ENCODE measurements around the gene OR6B1. TPM values are rescaled to one million over a fixed set of nuclear protein-coding genes. Genes with fewer than 3 reads are reported as not detected.

OR6B1 gene
- total RNA-seq, 4 donors from 2014 or later: not detected

- Histone ChIP-seq H3K27ac (no peak overlapping the region), H3K36me3 (no peaks in the 10 kb centered on the region), H3K27me3 (no peaks in the 10 kb centered on the region), H3K4me1 (no peaks in the 10 kb centered on the region), H3K4me3 (no peak overlapping the region), H3K9me3 (no peaks in the 10 kb centered on the region)
- 50 to 55% methylated on average over 1 of the region's 1 CpG for WGBS, 2 donors (ENCODE audit: low coverage in 1 of 2)
- no peak for DNase-seq
- intact Hi-C loops (cut with DNase I; ENCODE audit: low total_unique reads): no loop called here
- in situ Hi-C loops (cut with MboI; ENCODE audit: low pct_ligation_motif_present in 1 of 4, low pct_unique_long_range_greater_than_20kb in 1 of 4, low sequenced_read_pairs in 3 of 4): no loop called here
- TF ChIP-seq EP300 (IDR thresholded peaks at IDR 0.05; ENCODE audit: low read depth): no peak
- TF ChIP-seq POLR2A (IDR thresholded peaks at IDR 0.05): no peak
- no peak for TF ChIP-seq POLR2AphosphoS5 (IDR thresholded peaks at IDR 0.05)
- no peak for TF ChIP-seq CTCF (IDR thresholded peaks at IDR 0.05)
These were observed 33.0 kb downstream of the OR6B1 start for GRCh38 chr7:144032985-144033709.

- Histone ChIP-seq H3K36me3 (no peaks in the 10 kb centered on the region), H3K4me3 (no peak overlapping the region), H3K9me3 (no peaks in the 10 kb centered on the region), H3K27me3 (no peaks in the 10 kb centered on the region), H3K27ac (no peak overlapping the region), H3K4me1 (no peaks in the 10 kb centered on the region)
- in situ Hi-C loops (cut with MboI; ENCODE audit: low pct_ligation_motif_present in 1 of 4, low pct_unique_long_range_greater_than_20kb in 1 of 4, low sequenced_read_pairs in 3 of 4): no loop called here
- intact Hi-C loops (cut with DNase I; ENCODE audit: low total_unique reads): no loop called here
- TF ChIP-seq POLR2AphosphoS5 (IDR thresholded peaks at IDR 0.05): no peak
- TF ChIP-seq POLR2A (IDR thresholded peaks at IDR 0.05): no peak
- no peak for TF ChIP-seq EP300 (IDR thresholded peaks at IDR 0.05; ENCODE audit: low read depth)
- no peak for TF ChIP-seq CTCF (IDR thresholded peaks at IDR 0.05)
- DNase-seq: no peak
These were observed 35.3 kb downstream of the OR6B1 start for GRCh38 chr7:144035385-144035784.

- Histone ChIP-seq H3K9me3 (no peaks in the 10 kb centered on the region), H3K27me3 (no peaks in the 10 kb centered on the region), H3K4me1 (no peaks in the 10 kb centered on the region), H3K36me3 (no peaks in the 10 kb centered on the region), H3K27ac (no peak overlapping the region), H3K4me3 (no peak overlapping the region)
- 48 to 91% methylated on average over 1 of the region's 1 CpG for WGBS, 2 donors (ENCODE audit: low coverage in 1 of 2)
- TF ChIP-seq POLR2A (IDR thresholded peaks at IDR 0.05) (no peak), EP300 (IDR thresholded peaks at IDR 0.05; ENCODE audit: low read depth) (no peak)
- in situ Hi-C loops (cut with MboI; ENCODE audit: low pct_ligation_motif_present in 1 of 4, low pct_unique_long_range_greater_than_20kb in 1 of 4, low sequenced_read_pairs in 3 of 4): no loop called here
- no peak for DNase-seq
- intact Hi-C loops (cut with DNase I; ENCODE audit: low total_unique reads): no loop called here
These were observed 36.3 kb downstream of the OR6B1 start for GRCh38 chr7:144036302-144036885.

- Histone ChIP-seq H3K27ac (no peak overlapping the region), H3K4me1 (no peaks in the 10 kb centered on the region), H3K36me3 (no peaks in the 10 kb centered on the region), H3K4me3 (no peak overlapping the region), H3K27me3 (no peaks in the 10 kb centered on the region), H3K9me3 (no peaks in the 10 kb centered on the region)
- DNase-seq: no peak
- intact Hi-C loops (cut with DNase I; ENCODE audit: low total_unique reads): no loop called here
- in situ Hi-C loops (cut with MboI; ENCODE audit: low pct_ligation_motif_present in 1 of 4, low pct_unique_long_range_greater_than_20kb in 1 of 4, low sequenced_read_pairs in 3 of 4): no loop called here
- WGBS, 2 donors (ENCODE audit: low coverage in 1 of 2): 17 to 82% methylated on average over 1 of the region's 1 CpG
- TF ChIP-seq CTCF (IDR thresholded peaks at IDR 0.05) (no peak), POLR2AphosphoS5 (IDR thresholded peaks at IDR 0.05) (no peak), POLR2A (IDR thresholded peaks at IDR 0.05) (no peak), EP300 (IDR thresholded peaks at IDR 0.05; ENCODE audit: low read depth) (no peak)
These were observed 37.4 kb downstream of the OR6B1 start for GRCh38 chr7:144037414-144038035.
